ENCODE measurements around the gene INTS14.

DNA sequence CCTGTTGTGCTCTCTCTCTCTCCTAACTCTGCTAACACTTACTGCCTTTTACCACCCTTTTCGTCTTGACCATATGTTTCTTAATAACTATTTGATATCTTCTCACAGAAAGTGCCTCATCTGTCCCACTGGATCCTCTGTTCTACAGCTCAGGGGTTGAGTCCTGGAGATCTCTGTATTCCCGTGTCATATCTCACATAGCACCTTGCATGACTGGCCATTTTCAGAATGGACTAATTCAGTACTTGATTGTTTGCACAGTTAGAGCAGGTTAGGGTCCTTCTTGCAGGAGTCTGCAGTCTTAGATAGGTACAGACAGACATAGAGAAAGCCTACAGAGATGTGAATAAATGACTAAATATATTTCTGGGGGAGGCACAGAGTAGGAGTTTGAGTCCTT, 59.7 kb downstream of the INTS14 start:
- TF ChIP-seq, protein P1, sequence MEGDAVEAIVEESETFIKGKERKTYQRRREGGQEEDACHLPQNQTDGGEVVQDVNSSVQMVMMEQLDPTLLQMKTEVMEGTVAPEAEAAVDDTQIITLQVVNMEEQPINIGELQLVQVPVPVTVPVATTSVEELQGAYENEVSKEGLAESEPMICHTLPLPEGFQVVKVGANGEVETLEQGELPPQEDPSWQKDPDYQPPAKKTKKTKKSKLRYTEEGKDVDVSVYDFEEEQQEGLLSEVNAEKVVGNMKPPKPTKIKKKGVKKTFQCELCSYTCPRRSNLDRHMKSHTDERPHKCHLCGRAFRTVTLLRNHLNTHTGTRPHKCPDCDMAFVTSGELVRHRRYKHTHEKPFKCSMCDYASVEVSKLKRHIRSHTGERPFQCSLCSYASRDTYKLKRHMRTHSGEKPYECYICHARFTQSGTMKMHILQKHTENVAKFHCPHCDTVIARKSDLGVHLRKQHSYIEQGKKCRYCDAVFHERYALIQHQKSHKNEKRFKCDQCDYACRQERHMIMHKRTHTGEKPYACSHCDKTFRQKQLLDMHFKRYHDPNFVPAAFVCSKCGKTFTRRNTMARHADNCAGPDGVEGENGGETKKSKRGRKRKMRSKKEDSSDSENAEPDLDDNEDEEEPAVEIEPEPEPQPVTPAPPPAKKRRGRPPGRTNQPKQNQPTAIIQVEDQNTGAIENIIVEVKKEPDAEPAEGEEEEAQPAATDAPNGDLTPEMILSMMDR (IDR thresholded peaks at IDR 0.05; ENCODE audit: insufficient read depth, low read depth, low read length): no peak
- TF ChIP-seq EZH2 (IDR thresholded peaks at IDR 0.05; ENCODE audit: insufficient read depth, low read length): no peak
